Fibroblast of lung (primary cell): ENCODE results near the gene VPS13D.

Experiments
- EZH2 ChIP-seq: IDR thresholded peaks from 2 replicates; pipeline ENCODE4 v1.5.1; 2012; ENCODE audit warnings: low read length, control low read depth, mild to moderate bottlenecking; ENCODE audit errors: missing control alignments
- TF ChIP-seq, protein P1 (sequence below), 2 donors: IDR thresholded peaks in 1 of 2; conservative IDR thresholded peaks in 1 of 2; 1 replicate in 1 of 2; 2 replicates in 1 of 2; pipeline ENCODE4 v1.5.1; 2011 to 2012; ENCODE audit warnings: low read length in 2 of 2, control low read depth in 1 of 2, inconsistent platforms in 1 of 2, low read depth in 1 of 2, mild to moderate bottlenecking in 1 of 2

DNA sequence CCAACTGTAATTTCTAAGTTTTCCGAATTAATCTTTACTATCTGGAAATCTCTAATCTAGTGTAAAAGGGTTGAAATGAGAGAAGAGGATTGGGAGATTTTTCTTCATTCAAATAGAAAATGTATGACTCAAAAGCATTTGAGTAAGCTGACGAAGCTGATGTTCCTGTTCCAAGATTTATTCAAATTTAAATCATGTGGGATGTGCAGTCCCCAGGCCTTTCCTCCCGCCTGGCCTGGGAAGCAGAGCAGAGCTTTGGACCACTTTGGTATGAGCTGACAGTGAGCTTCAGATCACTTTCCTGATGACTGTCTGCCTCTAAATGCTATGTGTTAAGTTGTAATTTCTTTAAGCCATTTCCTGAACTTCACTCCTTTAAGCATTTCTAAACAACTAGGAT, 196.2 kb downstream of the VPS13D start:
- TF ChIP-seq, protein P1, sequence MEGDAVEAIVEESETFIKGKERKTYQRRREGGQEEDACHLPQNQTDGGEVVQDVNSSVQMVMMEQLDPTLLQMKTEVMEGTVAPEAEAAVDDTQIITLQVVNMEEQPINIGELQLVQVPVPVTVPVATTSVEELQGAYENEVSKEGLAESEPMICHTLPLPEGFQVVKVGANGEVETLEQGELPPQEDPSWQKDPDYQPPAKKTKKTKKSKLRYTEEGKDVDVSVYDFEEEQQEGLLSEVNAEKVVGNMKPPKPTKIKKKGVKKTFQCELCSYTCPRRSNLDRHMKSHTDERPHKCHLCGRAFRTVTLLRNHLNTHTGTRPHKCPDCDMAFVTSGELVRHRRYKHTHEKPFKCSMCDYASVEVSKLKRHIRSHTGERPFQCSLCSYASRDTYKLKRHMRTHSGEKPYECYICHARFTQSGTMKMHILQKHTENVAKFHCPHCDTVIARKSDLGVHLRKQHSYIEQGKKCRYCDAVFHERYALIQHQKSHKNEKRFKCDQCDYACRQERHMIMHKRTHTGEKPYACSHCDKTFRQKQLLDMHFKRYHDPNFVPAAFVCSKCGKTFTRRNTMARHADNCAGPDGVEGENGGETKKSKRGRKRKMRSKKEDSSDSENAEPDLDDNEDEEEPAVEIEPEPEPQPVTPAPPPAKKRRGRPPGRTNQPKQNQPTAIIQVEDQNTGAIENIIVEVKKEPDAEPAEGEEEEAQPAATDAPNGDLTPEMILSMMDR (conservative IDR thresholded peaks at IDR 0.05 in 1 of 2, IDR thresholded peaks at IDR 0.05 in 1 of 2; ENCODE audit: low read depth in 1 of 2, low read length in 2 of 2): no peak
- TF ChIP-seq EZH2: no peak
